WTC11 (cell line): Measurements from ENCODE around the gene C1S. TPM values are rescaled to one million over a fixed set of nuclear protein-coding genes. Genes with fewer than 3 reads are reported as not detected.

Experiments used
- ATAC-seq: fragments of 200-7000 bp; cut with Tn5 transposase; 2 replicates; pipeline ENCODE4 v1.10.0; 2021; ENCODE audit warnings: mild to moderate bottlenecking, moderate library complexity
- CTCF ChIA-PET: fragments of 300-600 bp; sonication (Branson Sonifier 250); formaldehyde crosslinking; loops from one replicate; lab custom pipeline; 2021; ENCODE audit warnings: antibody characterized with exemption; lab: Charles Lee
- POLR2A ChIA-PET: fragments of 350-600 bp; sonication (Branson Sonifier 250); formaldehyde crosslinking; loops from one replicate; lab custom pipeline; 2021; ENCODE audit warnings: antibody characterized with exemption; lab: Charles Lee
- DNase-seq: peaks from one replicate; pipeline ENCODE4 v3.0.0; 2021; ENCODE audit warnings: low spot score
- H3K27ac Mint-ChIP-seq: 2 replicates; pipeline ENCODE4 v1.8.0; 2021; ENCODE audit warnings: mixed read lengths
- H3K27me3 Mint-ChIP-seq: 2 replicates; pipeline ENCODE4 v1.8.0; 2021; ENCODE audit warnings: low read depth, mild to moderate bottlenecking, moderate library complexity, mixed read lengths
- H3K36me3 Mint-ChIP-seq: 2 replicates; pipeline ENCODE4 v1.8.0; 2021; ENCODE audit warnings: mixed read lengths
- H3K4me1 Mint-ChIP-seq: 2 replicates; pipeline ENCODE4 v1.8.0; 2022; ENCODE audit warnings: mixed read lengths
- H3K4me3 Mint-ChIP-seq: 2 replicates; pipeline ENCODE4 v1.8.0; 2021; ENCODE audit warnings: mild to moderate bottlenecking, moderate library complexity, mixed read lengths
- H3K9me3 Mint-ChIP-seq: 2 replicates; pipeline ENCODE4 v1.8.0; 2021; ENCODE audit warnings: mixed read lengths
- CREB1 ChIP-seq: sonication (generic); formaldehyde crosslinking; IDR thresholded peaks from 2 replicates; pipeline ENCODE4 v1.8.0; 2023; ENCODE audit warnings: mild to moderate bottlenecking, missing genetic modification reagents
- FOXP1 ChIP-seq: sonication (generic); formaldehyde crosslinking; IDR thresholded peaks from 2 replicates; pipeline ENCODE4 v1.8.0; 2022; ENCODE audit warnings: missing genetic modification reagents, mild to moderate bottlenecking, moderate library complexity, borderline replicate concordance
- GTF2I ChIP-seq: fragments of 250-450 bp; sonication (Bioruptor Pico); conservative IDR thresholded peaks from 2 replicates; pipeline ENCODE4 v1.4.0; 2021; ENCODE audit warnings: mild to moderate bottlenecking
- HMGA2 ChIP-seq: fragments of 250-450 bp; sonication (Bioruptor Pico); IDR thresholded peaks from 2 replicates; pipeline ENCODE4 v1.4.0; 2021; ENCODE audit warnings: mild to moderate bottlenecking, moderate library complexity
- MXD4 ChIP-seq: fragments of 250-450 bp; sonication (Bioruptor Pico); IDR thresholded peaks from 2 replicates; pipeline ENCODE4 v1.8.0; 2021; ENCODE audit warnings: mild to moderate bottlenecking, moderate library complexity, borderline replicate concordance
- MYBL2 ChIP-seq: sonication (generic); formaldehyde crosslinking; IDR thresholded peaks from 2 replicates; pipeline ENCODE4 v1.8.1; 2023; ENCODE audit warnings: mild to moderate bottlenecking, moderate library complexity, missing genetic modification reagents
- NR2C2 ChIP-seq: sonication (generic); formaldehyde crosslinking; IDR thresholded peaks from 2 replicates; pipeline ENCODE4 v1.8.0; 2022; ENCODE audit warnings: mild to moderate bottlenecking, missing genetic modification reagents
- PREB ChIP-seq: sonication (generic); formaldehyde crosslinking; IDR thresholded peaks from 2 replicates; pipeline ENCODE4 v1.8.1; 2022; ENCODE audit warnings: mild to moderate bottlenecking, missing genetic modification reagents, moderate library complexity, borderline replicate concordance
- RELA ChIP-seq: sonication (generic); formaldehyde crosslinking; IDR thresholded peaks from 2 replicates; pipeline ENCODE4 v1.8.1; 2022; ENCODE audit warnings: missing genetic modification reagents, mild to moderate bottlenecking, borderline replicate concordance
- RORB ChIP-seq: fragments of 250-450 bp; sonication (Bioruptor Pico); IDR thresholded peaks from 2 replicates; pipeline ENCODE4 v1.9.0; 2021; ENCODE audit warnings: mild to moderate bottlenecking
- SMAD3 ChIP-seq: sonication (generic); formaldehyde crosslinking; IDR thresholded peaks from 2 replicates; pipeline ENCODE4 v1.8.0; 2022; ENCODE audit warnings: missing genetic modification reagents, mild to moderate bottlenecking, borderline replicate concordance
- TEAD4 ChIP-seq: sonication (generic); formaldehyde crosslinking; IDR thresholded peaks from 2 replicates; pipeline ENCODE4 v1.8.0; 2022; ENCODE audit warnings: mild to moderate bottlenecking, missing genetic modification reagents
- TP53 ChIP-seq: sonication (generic); formaldehyde crosslinking; IDR thresholded peaks from 2 replicates; pipeline ENCODE4 v1.8.1; 2023; ENCODE audit warnings: mild to moderate bottlenecking, missing genetic modification reagents
- ZNF263 ChIP-seq: sonication (generic); formaldehyde crosslinking; IDR thresholded peaks from 2 replicates; pipeline ENCODE4 v1.8.1; 2022; ENCODE audit warnings: low read depth, mild to moderate bottlenecking, moderate library complexity, missing genetic modification reagents
- ZNF423 ChIP-seq: fragments of 250-450 bp; sonication (Bioruptor Pico); IDR thresholded peaks from 2 replicates; pipeline ENCODE4 v2.1.2; 2022; ENCODE audit warnings: mild to moderate bottlenecking, moderate library complexity
- total RNA-seq: library from RNA; stranded (reverse); gene quantifications from 3 replicates; pipeline ENCODE4 v1.2.3, GENCODE V29; 2021
- TF ChIP-seq, protein P1 (sequence below): sonication (generic); formaldehyde crosslinking; IDR thresholded peaks from 2 replicates; pipeline ENCODE4 v1.8.0; 2022; ENCODE audit warnings: missing genetic modification reagents
- TF ChIP-seq, protein P2 (sequence below): sonication (generic); formaldehyde crosslinking; IDR thresholded peaks from 2 replicates; pipeline ENCODE4 v1.8.1; 2022; ENCODE audit warnings: low read depth, mild to moderate bottlenecking, moderate library complexity, missing genetic modification reagents, borderline replicate concordance
- TF ChIP-seq, protein P3 (sequence below): sonication (generic); formaldehyde crosslinking; IDR thresholded peaks from 2 replicates; pipeline ENCODE4 v1.8.1; 2022; ENCODE audit warnings: missing genetic modification reagents, borderline replicate concordance

C1S gene
- total RNA-seq, 1 experiment from 2014 or later = 7.6 TPM

- H3K4me1 Mint-ChIP-seq = peaks cover 2% of the 10 kb centered on the region; the same call in 1 of the 2 replicates
- no peaks in the 10 kb centered on the region for H3K27me3 Mint-ChIP-seq
- H3K36me3 Mint-ChIP-seq = no peaks in the 10 kb centered on the region
- CTCF ChIA-PET = no interaction called here
- DNase-seq (no peak), ATAC-seq (no peak)
- TF ChIP-seq HMGA2 (CRISPR knock-in tag) (no peak), TEAD4 (CRISPR knock-in tag) (no peak), ZNF263 (CRISPR knock-in tag) (no peak), MYBL2 (CRISPR knock-in tag) (no peak), MXD4 (CRISPR knock-in tag) (no peak), FOXP1 (CRISPR knock-in tag) (no peak), GTF2I (CRISPR knock-in tag) (no peak)
- TF ChIP-seq, protein P1, sequence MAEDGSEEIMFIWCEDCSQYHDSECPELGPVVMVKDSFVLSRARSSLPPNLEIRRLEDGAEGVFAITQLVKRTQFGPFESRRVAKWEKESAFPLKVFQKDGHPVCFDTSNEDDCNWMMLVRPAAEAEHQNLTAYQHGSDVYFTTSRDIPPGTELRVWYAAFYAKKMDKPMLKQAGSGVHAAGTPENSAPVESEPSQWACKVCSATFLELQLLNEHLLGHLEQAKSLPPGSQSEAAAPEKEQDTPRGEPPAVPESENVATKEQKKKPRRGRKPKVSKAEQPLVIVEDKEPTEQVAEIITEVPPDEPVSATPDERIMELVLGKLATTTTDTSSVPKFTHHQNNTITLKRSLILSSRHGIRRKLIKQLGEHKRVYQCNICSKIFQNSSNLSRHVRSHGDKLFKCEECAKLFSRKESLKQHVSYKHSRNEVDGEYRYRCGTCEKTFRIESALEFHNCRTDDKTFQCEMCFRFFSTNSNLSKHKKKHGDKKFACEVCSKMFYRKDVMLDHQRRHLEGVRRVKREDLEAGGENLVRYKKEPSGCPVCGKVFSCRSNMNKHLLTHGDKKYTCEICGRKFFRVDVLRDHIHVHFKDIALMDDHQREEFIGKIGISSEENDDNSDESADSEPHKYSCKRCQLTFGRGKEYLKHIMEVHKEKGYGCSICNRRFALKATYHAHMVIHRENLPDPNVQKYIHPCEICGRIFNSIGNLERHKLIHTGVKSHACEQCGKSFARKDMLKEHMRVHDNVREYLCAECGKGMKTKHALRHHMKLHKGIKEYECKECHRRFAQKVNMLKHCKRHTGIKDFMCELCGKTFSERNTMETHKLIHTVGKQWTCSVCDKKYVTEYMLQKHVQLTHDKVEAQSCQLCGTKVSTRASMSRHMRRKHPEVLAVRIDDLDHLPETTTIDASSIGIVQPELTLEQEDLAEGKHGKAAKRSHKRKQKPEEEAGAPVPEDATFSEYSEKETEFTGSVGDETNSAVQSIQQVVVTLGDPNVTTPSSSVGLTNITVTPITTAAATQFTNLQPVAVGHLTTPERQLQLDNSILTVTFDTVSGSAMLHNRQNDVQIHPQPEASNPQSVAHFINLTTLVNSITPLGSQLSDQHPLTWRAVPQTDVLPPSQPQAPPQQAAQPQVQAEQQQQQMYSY = no peak
- TF ChIP-seq, protein P2, sequence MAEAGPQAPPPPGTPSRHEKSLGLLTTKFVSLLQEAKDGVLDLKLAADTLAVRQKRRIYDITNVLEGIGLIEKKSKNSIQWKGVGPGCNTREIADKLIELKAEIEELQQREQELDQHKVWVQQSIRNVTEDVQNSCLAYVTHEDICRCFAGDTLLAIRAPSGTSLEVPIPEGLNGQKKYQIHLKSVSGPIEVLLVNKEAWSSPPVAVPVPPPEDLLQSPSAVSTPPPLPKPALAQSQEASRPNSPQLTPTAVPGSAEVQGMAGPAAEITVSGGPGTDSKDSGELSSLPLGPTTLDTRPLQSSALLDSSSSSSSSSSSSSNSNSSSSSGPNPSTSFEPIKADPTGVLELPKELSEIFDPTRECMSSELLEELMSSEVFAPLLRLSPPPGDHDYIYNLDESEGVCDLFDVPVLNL (CRISPR knock-in tag) = no peak
- H3K27ac Mint-ChIP-seq = no peak overlapping the region
- H3K9me3 Mint-ChIP-seq = peaks cover 5% of the 10 kb centered on the region; the same call in 1 of the 2 replicates
- POLR2A ChIA-PET = no interaction called here
- H3K4me3 Mint-ChIP-seq = no peak overlapping the region
These were observed 14.6 kb upstream of the C1S start for GRCh38 chr12:7045913-7046312.

- POLR2A ChIA-PET = no interaction called here
- no peak for TF ChIP-seq TP53 (CRISPR knock-in tag)
- no peak for TF ChIP-seq PREB (CRISPR knock-in tag)
- TF ChIP-seq MXD4 (CRISPR knock-in tag) = no peak
- TF ChIP-seq, protein P3, sequence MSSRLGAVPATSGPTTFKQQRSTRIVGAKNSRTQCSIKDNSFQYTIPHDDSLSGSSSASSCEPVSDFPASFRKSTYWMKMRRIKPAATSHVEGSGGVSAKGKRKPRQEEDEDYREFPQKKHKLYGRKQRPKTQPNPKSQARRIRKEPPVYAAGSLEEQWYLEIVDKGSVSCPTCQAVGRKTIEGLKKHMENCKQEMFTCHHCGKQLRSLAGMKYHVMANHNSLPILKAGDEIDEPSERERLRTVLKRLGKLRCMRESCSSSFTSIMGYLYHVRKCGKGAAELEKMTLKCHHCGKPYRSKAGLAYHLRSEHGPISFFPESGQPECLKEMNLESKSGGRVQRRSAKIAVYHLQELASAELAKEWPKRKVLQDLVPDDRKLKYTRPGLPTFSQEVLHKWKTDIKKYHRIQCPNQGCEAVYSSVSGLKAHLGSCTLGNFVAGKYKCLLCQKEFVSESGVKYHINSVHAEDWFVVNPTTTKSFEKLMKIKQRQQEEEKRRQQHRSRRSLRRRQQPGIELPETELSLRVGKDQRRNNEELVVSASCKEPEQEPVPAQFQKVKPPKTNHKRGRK (CRISPR knock-in tag) = no peak
- no peak for TF ChIP-seq RELA (CRISPR knock-in tag)
- no peak for TF ChIP-seq NR2C2 (CRISPR knock-in tag)
- no peak for TF ChIP-seq SMAD3
- TF ChIP-seq ZNF423 (CRISPR knock-in tag) = no peak
- no peak for TF ChIP-seq ZNF263 (CRISPR knock-in tag)
- TF ChIP-seq CREB1 = no peak
- no peak for TF ChIP-seq FOXP1 (CRISPR knock-in tag)
- no peak for TF ChIP-seq RORB (CRISPR knock-in tag)
- H3K27me3 Mint-ChIP-seq = peaks cover 2% of the 10 kb centered on the region; the same call in 1 of the 2 replicates
- no peak overlapping the region for H3K27ac Mint-ChIP-seq
- no peak for ATAC-seq
- H3K36me3 Mint-ChIP-seq = no peaks in the 10 kb centered on the region
- DNase-seq = no peak
- no peaks in the 10 kb centered on the region for H3K4me1 Mint-ChIP-seq
- H3K9me3 Mint-ChIP-seq = peaks cover 5% of the 10 kb centered on the region; the same call in 1 of the 2 replicates
- CTCF ChIA-PET = no interaction called here
- H3K4me3 Mint-ChIP-seq = no peak overlapping the region
These were observed 14.0 kb upstream of the C1S start for GRCh38 chr12:7046383-7047105.
